CD4-positive, alpha-beta T cell (primary cell): ENCODE results near the gene ZNF624. TPM values are rescaled to one million over a fixed set of nuclear protein-coding genes. Genes with fewer than 3 reads are reported as not detected.

Experiments used
- ATAC-seq: fragments of 200-7000 bp; cut with Tn5 transposase; one replicate; pipeline ENCODE4 v1.10.0; 2022; ENCODE audit warnings: mild to moderate bottlenecking; ENCODE audit not compliant: poor library complexity
- CTCF ChIA-PET: fragments of 350-600 bp; sonication (Branson Sonifier 250); formaldehyde crosslinking; loops from one replicate; lab custom pipeline; 2021; ENCODE audit warnings: antibody characterized with exemption, inconsistent platforms; lab: Charles Lee
- POLR2A ChIA-PET: fragments of 350-600 bp; sonication (Branson Sonifier 250); formaldehyde crosslinking; loops from one replicate; lab custom pipeline; 2021; ENCODE audit warnings: antibody characterized with exemption, inconsistent platforms; lab: Charles Lee
- DNase-seq, 14 experiments: peaks; one replicate each; pipeline ENCODE4 v3.0.0-alpha.2; 2013 to 2020; ENCODE audit warnings: mixed read lengths in 2 of 14
- H3K27ac ChIP-seq, 2 donors: one replicate each; pipeline versions ENCODE4 v1.5.1 to v1.7.0; 2013; ENCODE audit warnings: low read length in 2 of 2, low read depth in 1 of 2, mild to moderate bottlenecking in 1 of 2
- H3K27me3 ChIP-seq, 2 experiments: 1 replicate in 1 of 2; 2 replicates in 1 of 2; pipeline versions ENCODE4 v1.6.1 to v1.7.0; 2013; ENCODE audit warnings: low read length in 2 of 2, control low read depth in 1 of 2, mild to moderate bottlenecking in 1 of 2, moderate library complexity in 1 of 2; ENCODE audit not compliant: insufficient read depth in 2 of 2, control insufficient read depth in 1 of 2
- H3K36me3 ChIP-seq: one replicate; pipeline ENCODE4 v1.6.1; 2013; ENCODE audit warnings: low read length, control low read depth; ENCODE audit not compliant: insufficient read depth
- H3K4me1 ChIP-seq: one replicate; pipeline ENCODE4 v1.6.1; 2013; ENCODE audit warnings: low read length, control low read depth; ENCODE audit not compliant: insufficient read depth
- H3K4me3 ChIP-seq: one replicate; pipeline ENCODE4 v1.5.1; 2013; ENCODE audit warnings: mild to moderate bottlenecking, low read length, moderate library complexity
- H3K9me3 ChIP-seq, 2 experiments: 1 replicate in 1 of 2; 2 replicates in 1 of 2; pipeline versions ENCODE4 v1.6.1 to v1.7.0; 2013; ENCODE audit warnings: low read length in 2 of 2, mild to moderate bottlenecking in 2 of 2, control low read depth in 1 of 2, moderate library complexity in 1 of 2; ENCODE audit not compliant: control insufficient read depth in 1 of 2, insufficient read depth in 1 of 2
- H3K27ac Mint-ChIP-seq: one replicate; pipeline ENCODE4 v1.8.0; 2020; ENCODE audit warnings: mixed read lengths
- H3K27me3 Mint-ChIP-seq: one replicate; pipeline ENCODE4 v1.8.0; 2021; ENCODE audit warnings: mixed read lengths
- H3K36me3 Mint-ChIP-seq: one replicate; pipeline ENCODE4 v1.8.0; 2021; ENCODE audit warnings: low read depth, mixed read lengths
- H3K4me1 Mint-ChIP-seq: one replicate; pipeline ENCODE4 v1.8.0; 2021; ENCODE audit warnings: low read depth, mixed read lengths
- H3K4me3 Mint-ChIP-seq: one replicate; pipeline ENCODE4 v1.8.0; 2020; ENCODE audit warnings: mild to moderate bottlenecking, mixed read lengths
- H3K9me3 Mint-ChIP-seq: one replicate; pipeline ENCODE4 v1.8.0; 2020; ENCODE audit warnings: mixed read lengths
- intact Hi-C, 2 experiments: fragments of 100-400 bp; cut with DNase I in 1 of 2; cut with micrococcal nuclease in 1 of 2; formaldehyde crosslinking; loops; one replicate each; pipeline versions ENCODE4 v1.15.1 to v1.9.0; 2023 to 2025; cut with DNase I, micrococcal nuclease
- total RNA-seq, 174 experiments: library from RNA in 2 of 174; stranded (reverse) in 2 of 174; gene quantifications; one replicate each; pipeline ENCODE4 v1.2.3 and lab custom pipeline; 2021 to 2026
- TF ChIP-seq, protein P1 (sequence below): fragments of 200-600 bp; IDR thresholded peaks from one replicate; pipeline ENCODE4 v1.8.0; 2022; ENCODE audit warnings: antibody characterized with exemption, mild to moderate bottlenecking

The ZNF624 gene
- total RNA-seq, 2 experiments from 2014 or later = 2.8 to 3.2 TPM

DNA sequence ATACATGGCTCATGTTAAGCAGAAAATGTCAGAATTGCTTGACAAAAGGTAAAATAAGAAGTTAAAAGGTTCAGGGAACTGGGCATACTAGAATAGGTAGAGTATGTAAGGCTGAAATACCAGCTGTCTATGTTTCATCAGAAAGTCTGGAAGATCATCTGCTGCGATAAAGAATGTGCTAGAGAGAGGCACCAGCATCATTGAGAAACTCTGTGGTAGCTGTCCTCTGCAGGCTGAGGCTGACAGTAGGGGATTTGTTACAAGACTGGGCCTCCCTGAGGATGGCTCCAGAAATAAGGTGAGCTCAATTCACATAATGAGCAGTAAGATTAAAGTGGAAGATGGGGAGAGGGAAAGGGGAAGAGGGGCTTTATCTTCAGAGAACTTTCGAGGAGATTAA lies 80.2 kb downstream of the ZNF624 start:
- H3K27me3 ChIP-seq = no peaks in the 10 kb centered on the region
- no peak overlapping the region for H3K4me3 Mint-ChIP-seq
- intact Hi-C loops = no loop called here
- no peaks in the 10 kb centered on the region for H3K9me3 ChIP-seq
- no peak overlapping the region for H3K27ac Mint-ChIP-seq
- no peak for DNase-seq
- H3K9me3 Mint-ChIP-seq = no peaks in the 10 kb centered on the region
- H3K36me3 Mint-ChIP-seq = no peaks in the 10 kb centered on the region
- no peak overlapping the region for H3K4me3 ChIP-seq
- ChIA-PET CTCF (interaction anchor here (1.5 kb wide), 1 partner anchor 11 kb away, joined by 6 read pairs; no protein-coding TSS in a partner anchor), POLR2A (no interaction called here)
- ATAC-seq = no peak
- peaks cover 24% of the 10 kb centered on the region for H3K27me3 Mint-ChIP-seq
- H3K4me1 ChIP-seq = peaks cover 12% of the 10 kb centered on the region
- H3K4me1 Mint-ChIP-seq = peaks cover 7% of the 10 kb centered on the region
- no peaks in the 10 kb centered on the region for H3K36me3 ChIP-seq
- no peak overlapping the region for H3K27ac ChIP-seq
- TF ChIP-seq, protein P1, sequence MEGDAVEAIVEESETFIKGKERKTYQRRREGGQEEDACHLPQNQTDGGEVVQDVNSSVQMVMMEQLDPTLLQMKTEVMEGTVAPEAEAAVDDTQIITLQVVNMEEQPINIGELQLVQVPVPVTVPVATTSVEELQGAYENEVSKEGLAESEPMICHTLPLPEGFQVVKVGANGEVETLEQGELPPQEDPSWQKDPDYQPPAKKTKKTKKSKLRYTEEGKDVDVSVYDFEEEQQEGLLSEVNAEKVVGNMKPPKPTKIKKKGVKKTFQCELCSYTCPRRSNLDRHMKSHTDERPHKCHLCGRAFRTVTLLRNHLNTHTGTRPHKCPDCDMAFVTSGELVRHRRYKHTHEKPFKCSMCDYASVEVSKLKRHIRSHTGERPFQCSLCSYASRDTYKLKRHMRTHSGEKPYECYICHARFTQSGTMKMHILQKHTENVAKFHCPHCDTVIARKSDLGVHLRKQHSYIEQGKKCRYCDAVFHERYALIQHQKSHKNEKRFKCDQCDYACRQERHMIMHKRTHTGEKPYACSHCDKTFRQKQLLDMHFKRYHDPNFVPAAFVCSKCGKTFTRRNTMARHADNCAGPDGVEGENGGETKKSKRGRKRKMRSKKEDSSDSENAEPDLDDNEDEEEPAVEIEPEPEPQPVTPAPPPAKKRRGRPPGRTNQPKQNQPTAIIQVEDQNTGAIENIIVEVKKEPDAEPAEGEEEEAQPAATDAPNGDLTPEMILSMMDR = no peak

Other genes starting within 250 kb of the ZNF624 start
- gene TRPV2, start 238.3 kb downstream of the ZNF624 start, total RNA-seq = 10 to 100 TPM; 42.8 to 45.2 TPM
- gene LRRC75A, start 161.7 kb downstream of the ZNF624 start, total RNA-seq = 1 to 10 TPM; 1.5 to 1.9 TPM
- gene ZNF287, start 84.6 kb downstream of the ZNF624 start, total RNA-seq = 1 to 10 TPM; 6.9 to 7.8 TPM
- 10 to 100 TPM; 10.1 to 11.1 TPM for gene CCDC144A, start 36.4 kb upstream of the ZNF624 start, total RNA-seq